HG02973 (cell line): ENCODE results near the gene KCNN3.

ENCODE experiments used
- ATAC-seq: cut with Tn5 transposase; IDR thresholded peaks from one replicate; pipeline ENCODE4 v1.9.1; 2021; ENCODE audit warnings: moderate library complexity; ENCODE audit not compliant: unreplicated experiment

Gene KCNN3

GRCh38 chr1:154755858-154756730 is 114.0 kb downstream of the KCNN3 start:
- ATAC-seq: no peak

GRCh38 chr1:154753426-154753825 is 116.7 kb downstream of the KCNN3 start:
- ATAC-seq: no peak

GRCh38 chr1:154752273-154753030 is 117.6 kb downstream of the KCNN3 start:
- no peak for ATAC-seq

- ATAC-seq: no peak
These were observed 118.4 kb downstream of the KCNN3 start for GRCh38 chr1:154751690-154752089.

DNA sequence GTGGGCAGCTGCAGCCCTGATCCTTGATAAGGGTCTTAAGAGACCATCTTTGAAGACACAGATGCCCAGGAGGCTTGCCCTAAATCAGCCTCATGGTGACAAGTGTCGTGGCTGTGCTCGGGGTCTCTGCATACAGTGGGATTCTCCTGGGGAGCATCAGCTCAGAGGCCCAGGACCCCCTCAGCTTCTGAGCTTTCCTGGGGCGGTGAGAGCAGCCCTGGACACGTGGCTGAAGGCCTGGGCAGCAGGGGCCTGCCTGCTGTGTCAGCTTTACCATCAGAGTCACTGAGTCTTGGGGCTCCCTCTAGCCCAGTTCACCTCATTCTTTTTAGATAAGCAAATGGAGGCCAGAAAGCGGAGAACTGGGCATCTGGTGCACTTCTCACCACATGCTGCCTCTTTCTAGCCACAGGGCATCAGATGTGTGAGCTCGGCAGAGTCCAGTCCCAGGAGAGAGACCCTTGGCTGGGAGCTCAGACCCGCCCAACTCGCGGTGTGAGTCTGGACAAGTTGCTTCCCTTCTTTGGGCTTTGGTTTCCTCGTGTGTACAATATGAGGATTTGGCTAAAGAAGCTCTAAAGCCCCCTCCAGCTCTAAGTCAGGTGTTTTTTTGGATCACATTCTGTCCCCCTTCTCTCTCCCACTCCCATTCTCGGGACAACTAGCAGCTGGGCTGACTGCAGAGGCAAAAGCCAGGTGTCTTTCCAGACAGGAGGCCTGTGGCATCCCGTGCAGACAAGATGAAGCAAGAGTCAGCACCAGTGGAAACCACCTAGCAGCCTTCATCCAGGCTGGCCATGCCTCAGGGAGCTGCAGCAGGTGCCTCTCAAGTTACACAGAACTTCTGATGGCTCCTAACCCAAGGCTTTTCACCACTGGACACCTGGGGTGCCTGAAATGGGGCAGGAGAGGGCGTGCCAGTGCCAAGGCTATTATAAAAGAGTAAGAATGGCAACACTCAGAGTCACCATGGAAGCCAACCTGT is 119.1 kb downstream of the KCNN3 start:
- no peak for ATAC-seq

GRCh38 chr1:154749078-154749760 is 120.9 kb downstream of the KCNN3 start:
- ATAC-seq: no peak

DNA sequence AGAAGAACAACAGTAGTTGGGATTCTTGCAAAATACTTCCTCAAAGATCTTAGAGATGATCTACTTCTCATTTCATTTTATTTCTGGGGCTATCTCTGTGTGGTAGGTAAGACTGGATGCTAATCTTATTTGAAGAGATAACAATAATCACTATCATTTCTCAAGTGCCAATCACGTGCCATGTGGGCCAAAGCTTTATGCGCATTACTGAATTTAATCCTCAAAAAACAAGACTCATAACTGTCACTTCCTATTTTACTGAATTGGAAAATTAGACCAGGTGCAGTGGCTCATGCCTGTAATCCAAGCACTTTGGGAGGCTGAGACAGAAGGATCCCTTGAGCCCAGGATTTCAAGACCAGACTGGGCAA is 121.7 kb downstream of the KCNN3 start:
- no peak for ATAC-seq

GRCh38 chr1:154747740-154748404 is 122.2 kb downstream of the KCNN3 start:
- ATAC-seq: peak; percentile 72

DNA sequence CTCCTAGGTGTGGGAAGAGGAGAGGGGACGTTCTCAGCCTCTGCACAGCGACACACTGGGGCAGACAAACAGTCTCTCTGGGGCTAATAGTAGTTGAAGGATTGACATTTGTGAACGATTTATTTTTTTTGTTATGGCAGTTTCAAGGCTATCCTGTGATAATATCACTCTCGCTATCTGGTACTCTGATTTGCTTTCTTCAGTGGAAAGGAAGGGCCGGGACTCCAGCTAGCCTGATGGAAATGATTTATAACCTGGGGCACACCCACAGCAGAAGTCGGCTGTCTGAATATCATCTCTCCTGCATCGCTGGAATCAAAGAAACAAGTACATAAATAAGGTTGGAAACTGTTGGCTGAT is 122.7 kb downstream of the KCNN3 start:
- ATAC-seq: no peak

- ATAC-seq: no peak
These were observed 123.3 kb downstream of the KCNN3 start for GRCh38 chr1:154746622-154747299.

GRCh38 chr1:154745750-154746425 is 124.2 kb downstream of the KCNN3 start:
- ATAC-seq: no peak

GRCh38 chr1:154745286-154745731 is 124.8 kb downstream of the KCNN3 start:
- ATAC-seq: no peak

DNA sequence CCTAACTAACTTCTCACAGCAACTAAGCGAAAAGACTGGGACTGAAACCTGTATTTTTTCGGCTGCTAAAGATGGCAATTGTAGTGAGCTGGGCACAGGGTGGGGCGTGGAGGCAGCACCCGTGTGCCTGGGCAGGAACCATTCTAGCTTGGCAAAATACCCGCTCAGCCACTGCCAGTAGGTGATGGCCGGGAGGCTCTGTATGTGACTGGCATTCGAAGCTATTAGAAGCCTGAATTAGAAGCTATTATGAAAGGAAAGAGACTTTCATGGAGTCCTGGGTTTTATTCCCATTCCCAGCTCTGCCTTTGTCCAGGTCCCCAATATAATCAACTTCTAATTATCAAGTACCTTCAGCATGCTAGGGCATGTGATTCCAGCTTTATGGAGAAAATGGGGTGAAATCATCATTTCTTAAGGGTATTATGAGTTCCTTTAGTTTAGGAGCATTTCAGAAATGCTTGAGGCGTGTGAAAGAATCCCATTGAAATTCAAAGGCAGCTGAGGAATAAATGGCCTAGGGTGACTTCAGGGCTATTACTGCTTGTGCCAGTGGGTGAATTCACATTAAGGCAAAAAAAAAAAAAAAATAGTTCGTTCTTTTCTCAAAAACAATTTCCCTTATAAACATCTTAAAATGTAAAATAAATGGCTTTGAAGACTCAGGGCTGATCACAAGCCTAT is 125.6 kb downstream of the KCNN3 start:
- ATAC-seq: no peak

DNA sequence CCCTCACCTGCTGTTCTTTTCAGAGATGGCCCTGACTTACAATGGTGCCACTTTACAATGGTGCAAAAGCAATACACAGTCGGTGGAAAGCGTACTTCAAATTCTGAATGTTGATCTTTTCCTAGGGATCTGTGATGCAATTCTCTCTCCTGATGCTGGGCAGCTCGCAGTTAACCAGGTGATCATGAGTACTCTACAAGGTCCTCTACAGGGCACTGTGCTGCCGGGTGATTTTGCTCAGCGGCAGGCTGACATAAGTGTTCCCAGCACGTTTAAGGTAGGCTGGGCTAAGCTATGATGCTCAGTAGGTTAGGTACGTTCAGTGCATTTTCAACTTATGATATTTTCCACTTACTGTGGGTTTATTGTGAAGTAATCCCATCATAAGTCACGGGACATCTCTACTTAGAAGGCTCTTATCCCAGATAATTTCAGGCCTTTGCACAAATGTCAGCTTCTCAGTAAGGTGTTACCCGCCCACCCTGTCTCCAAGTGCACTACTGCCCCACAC is 126.5 kb downstream of the KCNN3 start:
- ATAC-seq: no peak

- no peak for ATAC-seq
These were observed 127.5 kb downstream of the KCNN3 start for GRCh38 chr1:154742606-154743005.

DNA sequence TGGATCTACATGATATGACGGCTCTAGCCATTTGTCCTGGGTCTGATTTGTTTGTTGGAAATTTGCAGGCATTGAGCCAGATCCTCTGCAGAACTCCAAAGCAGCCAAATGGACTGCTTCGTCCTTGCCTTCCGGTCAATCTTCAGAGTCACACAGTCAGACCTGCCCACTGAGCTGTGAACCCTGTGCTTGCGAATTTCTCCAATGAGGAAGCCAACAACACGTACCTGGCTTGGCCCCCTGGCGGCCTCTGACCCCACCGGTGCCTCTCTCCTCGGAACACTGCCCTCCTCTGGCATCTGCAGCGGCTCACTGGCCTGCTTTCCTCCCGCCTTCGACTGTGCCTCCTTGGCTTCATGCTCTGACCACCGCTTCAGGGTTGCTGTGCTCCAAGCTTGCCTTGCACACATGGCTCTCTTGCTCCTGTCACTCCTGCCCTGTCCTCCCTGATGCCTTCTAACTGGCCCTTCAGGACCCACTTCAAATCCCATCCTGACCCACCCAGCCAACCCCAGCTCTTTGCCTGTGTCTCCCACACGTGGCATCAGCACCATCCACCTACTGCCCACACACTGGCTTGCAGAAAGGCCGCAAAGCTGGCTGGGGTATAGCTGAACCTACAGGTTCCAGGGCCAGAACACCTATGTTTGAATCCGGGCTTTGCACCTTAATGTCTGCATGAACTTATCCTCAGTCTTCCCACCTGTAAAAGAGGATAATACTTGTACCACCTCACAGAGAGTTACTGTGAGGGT is 128.2 kb downstream of the KCNN3 start:
- no peak for ATAC-seq

DNA sequence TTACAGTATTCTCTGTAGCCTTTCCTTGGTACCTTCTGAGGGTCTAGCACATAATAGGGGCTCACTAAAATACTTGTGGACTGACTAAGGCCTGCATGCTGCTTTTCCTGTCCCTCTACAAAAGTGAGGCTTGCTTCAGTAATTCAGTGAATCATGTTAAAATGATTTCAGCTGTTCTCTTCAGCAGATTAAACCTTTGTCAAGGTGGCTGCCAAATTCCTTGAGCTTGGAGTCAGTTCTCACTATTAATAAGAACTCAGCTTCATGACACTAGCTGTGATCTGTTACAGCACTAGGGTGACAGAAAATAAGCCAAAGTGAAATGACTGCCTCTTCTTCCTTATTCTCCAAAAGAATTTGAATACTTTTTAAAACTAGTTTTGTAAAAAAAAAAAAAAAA is 128.8 kb downstream of the KCNN3 start:
- ATAC-seq: no peak
